NCI-H345 (cell line): ENCODE results near the gene MYEF2.
A peak's percentile ranks its signal among the peaks of the same experiment; 100 is the strongest.

ENCODE experiments used
- DNase-seq: peaks from one replicate; lab custom pipeline; 2025; lab: John Stamatoyannopoulos, UW

MYEF2 gene

GRCh38 chr15:48177766-48178647 is at the start of gene MYEF2:
MYEF2 (minus strand) TSS chr15:48178295; CDS start chr15:48178237, 58 bp downstream.
- peak; percentile 79 for DNase-seq

DNA sequence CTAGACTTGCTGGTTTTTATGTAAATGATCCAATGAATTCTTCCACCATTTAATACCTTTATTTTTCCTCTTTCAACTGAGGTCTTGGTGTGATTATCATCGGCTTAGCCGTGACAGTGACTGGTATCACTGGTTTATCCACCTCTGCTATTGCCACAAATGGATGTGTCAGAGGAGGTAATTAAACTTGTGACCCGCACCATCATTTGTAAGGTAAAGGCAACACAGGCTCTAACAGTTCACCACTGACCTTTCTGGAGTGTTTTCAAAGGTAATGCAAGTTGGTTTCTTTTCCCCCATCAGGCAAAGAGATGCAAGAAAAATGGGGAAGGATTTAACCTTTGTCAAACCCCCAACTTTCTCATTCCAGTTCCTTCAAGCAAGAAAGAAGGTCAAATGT is 47.7 kb upstream of the MYEF2 start:
- no peak for DNase-seq

GRCh38 chr15:48222627-48223026 is 44.5 kb upstream of the MYEF2 start:
- DNase-seq = no peak

GRCh38 chr15:48221885-48222284 is 43.8 kb upstream of the MYEF2 start:
- DNase-seq = peak; percentile 84

- no peak for DNase-seq
Measured at GRCh38 chr15:48221261-48221660, 43.2 kb upstream of the MYEF2 start.

GRCh38 chr15:48205981-48206380 is 27.9 kb upstream of the MYEF2 start, which contains the start of gene SLC12A1:
SLC12A1 (plus strand) TSS chr15:48206302; CDS start chr15:48207720, 1,418 bp downstream.
- no peak for DNase-seq

GRCh38 chr15:48202068-48202467 is 24.0 kb upstream of the MYEF2 start:
- no peak for DNase-seq

GRCh38 chr15:48191574-48192225 is 13.6 kb upstream of the MYEF2 start, which contains the start of gene CTXN2:
CTXN2 (plus strand) TSS chr15:48191665; CDS start chr15:48201301, 9,636 bp downstream.
- peak; percentile 29 for DNase-seq

- no peak for DNase-seq
Measured at GRCh38 chr15:48190932-48191573, 13.0 kb upstream of the MYEF2 start.

- no peak for DNase-seq
Measured at GRCh38 chr15:48186271-48186670, 8.2 kb upstream of the MYEF2 start.

DNA sequence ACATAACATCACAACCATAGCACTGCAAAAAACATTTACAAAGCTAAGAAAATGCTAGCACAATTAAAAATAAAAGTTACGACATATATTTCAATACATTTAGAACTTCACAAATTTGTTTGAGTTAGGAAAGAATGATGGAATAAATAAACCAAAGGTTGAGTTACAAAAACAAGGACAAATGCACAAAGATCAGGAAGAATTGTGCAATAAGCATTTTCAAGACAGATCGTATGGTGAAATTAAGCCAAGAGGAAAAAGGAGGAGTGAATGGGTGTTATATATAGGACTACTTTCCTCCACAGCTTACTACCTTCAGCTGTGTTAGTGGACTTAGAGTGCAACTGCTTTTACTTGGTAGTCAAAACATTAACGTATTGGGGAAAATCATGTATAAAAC is 7.4 kb upstream of the MYEF2 start:
- DNase-seq = no peak

GRCh38 chr15:48182749-48183148 is 4.7 kb upstream of the MYEF2 start:
- DNase-seq = no peak

DNA sequence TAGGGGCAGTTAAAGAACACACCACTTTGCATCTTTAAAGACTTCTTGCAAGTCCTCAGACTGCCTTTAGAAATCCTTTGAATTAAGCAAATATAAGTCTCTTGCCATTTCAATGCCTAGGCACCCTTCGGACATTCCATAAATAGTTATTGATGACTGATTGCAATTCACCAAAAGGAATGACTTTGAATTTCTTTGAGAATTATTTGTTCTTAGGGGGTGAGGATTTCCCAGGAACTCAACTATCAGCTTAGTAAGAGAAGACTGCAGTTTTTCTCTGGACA is 495 bp upstream of the MYEF2 start:
- DNase-seq = no peak

DNA sequence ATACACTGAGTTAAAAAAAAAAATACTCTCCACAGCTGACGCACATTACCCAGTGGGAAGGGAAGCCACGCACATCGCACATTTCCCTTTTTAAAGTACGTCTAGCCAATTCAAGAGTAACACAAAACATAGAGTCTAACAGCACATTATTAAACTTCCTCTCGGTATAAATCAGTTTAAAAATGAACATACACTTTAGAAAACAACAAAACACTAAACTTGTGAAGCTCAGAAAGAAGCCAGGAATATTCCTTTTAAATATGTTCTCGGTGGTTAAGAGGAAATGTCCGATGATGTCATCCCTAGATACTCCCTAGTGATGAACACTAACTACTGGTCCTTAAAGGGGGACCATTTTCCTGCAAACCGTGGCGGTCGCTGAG is 721 bp downstream of the MYEF2 start:
- DNase-seq = no peak

- no peak for DNase-seq
Measured at GRCh38 chr15:48176957-48177356, 1.1 kb downstream of the MYEF2 start.

- DNase-seq = no peak
Measured at GRCh38 chr15:48176112-48176511, 2.0 kb downstream of the MYEF2 start.

DNA sequence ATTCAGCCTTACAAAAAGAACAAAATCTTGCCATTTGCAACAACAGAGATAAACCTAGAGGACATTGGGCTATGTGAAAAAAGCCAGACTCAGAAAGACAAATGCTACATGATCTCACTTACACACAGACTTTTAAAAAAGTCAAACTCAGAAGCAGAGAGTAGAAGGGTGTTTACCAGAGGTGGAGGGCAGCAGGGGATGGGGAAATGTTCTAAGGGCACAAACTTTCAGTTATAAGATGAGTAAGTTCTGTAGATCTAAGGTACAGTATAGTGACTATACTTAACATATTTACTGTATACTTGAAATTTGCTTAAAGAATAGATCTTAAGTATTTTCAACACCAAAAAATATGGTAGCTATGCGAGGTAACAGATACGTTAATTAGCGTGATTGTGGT is 3.0 kb downstream of the MYEF2 start:
- no peak for DNase-seq

DNA sequence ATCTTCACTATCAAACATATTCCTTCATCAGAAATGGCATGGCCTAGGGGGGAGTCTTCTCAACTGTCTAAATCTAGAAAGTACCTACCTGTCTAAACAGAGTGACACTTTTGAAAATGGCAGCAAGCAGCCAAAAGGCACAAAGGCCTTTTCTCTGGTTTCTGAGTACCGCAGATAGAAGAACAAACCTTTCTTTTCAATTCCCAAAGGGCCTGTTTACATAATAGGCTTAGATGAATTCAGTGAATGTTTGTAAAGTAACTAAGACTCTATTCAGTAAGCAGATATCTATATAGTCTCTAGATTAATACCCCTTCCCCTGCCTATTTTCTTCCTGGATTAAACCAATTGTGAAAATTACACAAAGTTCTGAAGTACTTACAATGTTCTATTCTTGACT is 7.1 kb downstream of the MYEF2 start:
- DNase-seq = peak; percentile 67

- DNase-seq = no peak
Measured at GRCh38 chr15:48168616-48169015, 9.5 kb downstream of the MYEF2 start.

- no peak for DNase-seq
Measured at GRCh38 chr15:48153526-48153925, 24.6 kb downstream of the MYEF2 start.

DNA sequence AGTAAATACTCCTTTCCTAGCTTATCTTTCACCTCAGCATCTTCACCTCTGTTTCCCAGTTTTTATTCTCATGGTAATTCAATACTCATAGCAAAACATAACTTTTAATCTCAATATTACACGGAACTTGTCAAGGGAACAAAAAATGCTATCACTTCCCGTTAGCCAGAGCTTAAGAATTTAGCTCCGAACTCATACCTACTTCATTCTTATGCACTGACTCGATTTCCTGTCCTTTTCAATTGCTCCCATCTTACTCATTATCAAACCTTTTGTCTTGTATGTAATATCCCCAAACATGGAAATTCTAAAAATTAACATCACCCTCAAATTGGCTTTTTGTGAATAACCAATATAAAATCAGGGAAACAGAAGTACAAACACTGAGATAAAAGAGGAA is 28.2 kb downstream of the MYEF2 start:
- no peak for DNase-seq

DNA sequence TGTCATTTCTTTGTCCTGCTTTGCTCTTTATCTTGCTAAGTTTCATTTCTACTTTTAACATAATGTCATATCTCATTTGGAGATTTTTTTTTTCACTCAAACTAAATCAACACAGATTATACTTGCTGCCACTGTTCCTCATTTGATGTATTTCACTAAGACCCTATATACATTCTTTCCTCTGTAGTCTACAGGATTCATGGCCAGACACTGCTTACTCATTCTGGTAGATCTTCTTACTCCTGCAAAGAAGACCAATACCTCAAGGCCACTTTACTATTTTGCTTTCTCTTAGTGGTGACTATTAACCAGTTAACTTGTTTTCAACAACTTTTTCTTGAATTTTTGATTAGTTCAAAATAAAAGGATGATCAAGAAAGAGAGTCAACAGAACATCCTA is 30.7 kb downstream of the MYEF2 start:
- DNase-seq = no peak

DNA sequence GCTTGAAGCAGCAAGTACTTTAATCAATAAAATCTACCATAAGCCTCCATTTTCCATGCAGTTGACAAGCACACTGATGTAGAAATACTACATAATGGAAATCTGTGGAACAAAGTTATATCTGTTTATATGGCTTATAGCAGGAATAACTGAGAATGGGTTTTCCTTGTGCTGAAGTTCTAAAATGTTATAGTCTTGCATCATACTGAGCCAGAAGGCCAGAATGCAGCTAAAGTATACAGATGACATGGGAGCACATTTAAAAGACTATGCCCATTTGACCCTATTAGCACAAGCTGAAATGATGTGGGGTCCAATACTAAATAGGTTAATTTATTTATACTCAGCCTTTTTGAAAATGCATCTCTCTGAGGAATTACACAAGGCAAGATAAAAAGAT is 32.2 kb downstream of the MYEF2 start:
- no peak for DNase-seq
